Measurements from ENCODE around the gene KIAA1755.

DNA sequence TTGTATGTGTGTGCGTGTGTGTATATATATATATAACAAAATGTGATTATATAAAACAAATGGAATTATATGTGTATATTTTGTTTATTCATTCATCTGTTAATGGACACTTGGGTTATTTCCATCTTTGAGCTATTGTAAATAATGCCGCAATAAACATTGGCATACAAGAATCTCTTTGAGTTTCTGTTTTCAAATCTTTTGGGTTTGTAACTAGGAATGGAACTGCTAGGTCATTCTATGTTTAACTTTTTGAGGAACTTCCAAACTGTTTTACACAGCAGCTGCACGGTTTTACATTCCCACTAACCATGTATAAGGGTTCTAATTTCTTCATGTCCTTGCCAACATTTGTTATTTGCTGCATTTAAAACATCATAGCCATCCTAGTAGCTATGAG lies 55.5 kb downstream of the KIAA1755 start:
- TF ChIP-seq, protein P1, sequence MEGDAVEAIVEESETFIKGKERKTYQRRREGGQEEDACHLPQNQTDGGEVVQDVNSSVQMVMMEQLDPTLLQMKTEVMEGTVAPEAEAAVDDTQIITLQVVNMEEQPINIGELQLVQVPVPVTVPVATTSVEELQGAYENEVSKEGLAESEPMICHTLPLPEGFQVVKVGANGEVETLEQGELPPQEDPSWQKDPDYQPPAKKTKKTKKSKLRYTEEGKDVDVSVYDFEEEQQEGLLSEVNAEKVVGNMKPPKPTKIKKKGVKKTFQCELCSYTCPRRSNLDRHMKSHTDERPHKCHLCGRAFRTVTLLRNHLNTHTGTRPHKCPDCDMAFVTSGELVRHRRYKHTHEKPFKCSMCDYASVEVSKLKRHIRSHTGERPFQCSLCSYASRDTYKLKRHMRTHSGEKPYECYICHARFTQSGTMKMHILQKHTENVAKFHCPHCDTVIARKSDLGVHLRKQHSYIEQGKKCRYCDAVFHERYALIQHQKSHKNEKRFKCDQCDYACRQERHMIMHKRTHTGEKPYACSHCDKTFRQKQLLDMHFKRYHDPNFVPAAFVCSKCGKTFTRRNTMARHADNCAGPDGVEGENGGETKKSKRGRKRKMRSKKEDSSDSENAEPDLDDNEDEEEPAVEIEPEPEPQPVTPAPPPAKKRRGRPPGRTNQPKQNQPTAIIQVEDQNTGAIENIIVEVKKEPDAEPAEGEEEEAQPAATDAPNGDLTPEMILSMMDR (IDR thresholded peaks at IDR 0.05; ENCODE audit: low read depth, low read length) = no peak
- TF ChIP-seq, protein P2, sequence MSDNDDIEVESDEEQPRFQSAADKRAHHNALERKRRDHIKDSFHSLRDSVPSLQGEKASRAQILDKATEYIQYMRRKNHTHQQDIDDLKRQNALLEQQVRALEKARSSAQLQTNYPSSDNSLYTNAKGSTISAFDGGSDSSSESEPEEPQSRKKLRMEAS (IDR thresholded peaks at IDR 0.05; ENCODE audit: low read depth, low read length) = no peak
- TF ChIP-seq POLR2A (IDR thresholded peaks at IDR 0.05; ENCODE audit: extremely low read depth, insufficient read length) (no peak), MYC (IDR thresholded peaks at IDR 0.05; ENCODE audit: low read depth, low read length) (no peak)
